Esophagus mucosa (tissue), 1 donor: ENCODE results near the gene HNRNPLL. TPM values are rescaled to one million over a fixed set of nuclear protein-coding genes. Genes with fewer than 3 reads are reported as not detected.
"Not testable (repeated sequence)": the region's sequence is repeated elsewhere in the genome, so short reads cannot be mapped to it uniquely, and the experiment has no call there.

ENCODE experiments used
- ATAC-seq: fragments of 200-7000 bp; cut with Tn5 transposase; one replicate; pipeline ENCODE4 v1.9.1; 2020
- total RNA-seq: library from RNA; stranded (reverse); gene quantifications from one replicate; pipeline ENCODE4 v1.2.4, GENCODE V29; 2023
- donor health status: DM: yes; HTN: yes; CAD: no.

Gene HNRNPLL
- 14.2 TPM for total RNA-seq

- ATAC-seq = peak; percentile 98
These were observed at the start of gene HNRNPLL for GRCh38 chr2:38602732-38603401. HNRNPLL (minus strand) TSS chr2:38602928; CDS start chr2:38602626, 302 bp downstream.

- ATAC-seq = no peak
These were observed 48.0 kb upstream of the HNRNPLL start for GRCh38 chr2:38650717-38651116.

DNA sequence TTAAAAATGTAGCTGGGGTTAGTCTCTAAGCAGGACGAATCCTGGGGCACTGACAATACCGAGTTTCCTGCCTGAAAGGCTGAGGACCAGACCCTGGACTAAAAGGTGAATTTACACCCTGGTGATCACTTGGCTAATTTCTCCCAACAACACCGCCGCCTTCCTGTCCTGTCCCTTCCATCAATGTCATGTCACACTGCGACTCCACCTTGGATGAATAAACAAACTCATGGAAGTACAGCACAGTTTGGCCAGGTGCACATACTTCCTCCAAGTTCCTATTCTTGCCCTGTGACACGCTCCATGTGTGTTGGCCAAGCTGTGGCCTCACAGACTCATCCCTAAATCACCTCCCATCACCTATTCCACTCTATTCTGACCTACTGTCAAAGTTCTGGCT, 47.3 kb upstream of the HNRNPLL start:
- ATAC-seq = no peak

GRCh38 chr2:38649176-38649728, 46.5 kb upstream of the HNRNPLL start:
- no peak for ATAC-seq

- ATAC-seq = peak; percentile 52
These were observed 45.5 kb upstream of the HNRNPLL start for GRCh38 chr2:38648107-38648761.

DNA sequence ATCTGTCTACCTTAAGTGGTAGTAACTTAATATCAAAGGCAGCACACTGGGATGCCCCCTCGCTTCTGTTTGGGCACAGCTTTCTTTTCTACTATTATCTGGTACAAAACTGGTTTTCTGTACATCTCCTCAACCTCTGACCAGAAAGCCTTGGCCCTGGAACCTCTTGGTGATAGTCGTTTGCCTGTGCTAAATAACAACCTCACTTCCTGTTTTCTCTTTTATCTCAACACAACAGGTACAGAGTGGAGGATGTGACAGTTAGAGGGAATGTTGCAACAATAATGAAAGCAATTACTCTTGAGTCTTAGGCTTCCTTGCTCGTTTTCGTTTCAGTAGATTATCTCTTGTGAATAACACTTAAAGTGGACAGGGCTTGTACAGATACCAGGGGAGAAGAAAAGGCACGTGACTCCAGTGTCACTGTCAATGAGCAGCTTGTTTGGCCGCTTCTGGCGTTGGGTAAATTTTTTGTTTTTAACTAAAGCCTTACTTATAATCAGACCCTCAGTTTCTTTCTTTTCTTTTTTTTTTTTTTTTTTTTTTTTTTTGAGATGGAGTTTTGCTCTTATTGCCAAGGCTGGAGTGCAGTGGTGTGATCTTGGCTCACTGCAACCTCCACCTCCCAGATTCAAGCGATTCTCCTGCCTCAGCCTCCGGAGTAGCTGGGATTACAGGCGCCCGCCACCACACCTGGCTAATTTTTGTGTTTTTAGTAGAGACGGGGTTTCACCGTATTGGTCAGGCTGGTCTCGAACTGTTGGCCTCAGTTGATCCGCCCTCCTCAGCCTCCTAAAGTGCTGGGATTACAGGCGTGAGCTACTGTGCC, 41.2 kb upstream of the HNRNPLL start:
- not testable (repeated sequence) for ATAC-seq

- no peak for ATAC-seq
These were observed 40.4 kb upstream of the HNRNPLL start for GRCh38 chr2:38643021-38643671.

- not testable (repeated sequence) for ATAC-seq
These were observed 39.8 kb upstream of the HNRNPLL start for GRCh38 chr2:38642373-38643017.

DNA sequence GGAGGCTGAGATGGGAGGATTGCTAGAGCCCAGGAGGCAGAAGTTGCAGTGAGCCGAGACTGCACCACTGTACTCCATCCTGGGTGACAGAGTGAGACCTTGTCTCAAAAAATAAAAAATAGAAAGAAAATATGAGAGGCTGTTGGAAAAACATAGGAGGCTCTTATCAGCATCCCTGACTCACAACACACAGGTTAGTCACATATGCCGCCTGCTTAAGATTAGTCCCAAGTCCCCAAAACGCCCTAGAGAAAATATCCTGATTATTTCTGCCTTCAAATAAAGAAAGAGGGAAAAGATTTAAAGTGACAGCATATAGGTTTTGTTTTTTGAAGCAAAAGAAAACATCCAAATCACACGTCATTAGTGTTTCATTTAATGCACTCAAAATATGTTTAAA, 33.3 kb upstream of the HNRNPLL start:
- ATAC-seq = no peak

GRCh38 chr2:38635139-38635538, 32.4 kb upstream of the HNRNPLL start:
- no peak for ATAC-seq

DNA sequence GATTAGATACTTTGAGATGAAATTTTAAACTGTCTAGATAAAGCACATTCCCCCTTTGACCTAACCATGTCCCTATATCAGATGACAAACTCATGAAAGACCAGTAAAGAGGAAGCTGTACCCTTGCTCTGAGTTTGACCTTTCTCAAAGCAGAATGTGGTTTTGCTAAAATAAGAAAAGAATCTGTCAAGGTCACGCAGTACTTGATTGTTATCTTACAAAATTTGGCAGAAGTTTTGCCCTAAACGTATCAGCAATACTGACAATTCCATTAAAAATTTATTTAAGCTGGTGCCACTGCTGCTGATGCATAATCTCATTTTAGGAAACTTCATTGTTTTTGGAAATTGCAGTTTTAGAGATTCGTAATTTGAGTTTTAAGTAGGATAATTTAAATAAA, 32.0 kb upstream of the HNRNPLL start:
- ATAC-seq = no peak

GRCh38 chr2:38633895-38634294, 31.2 kb upstream of the HNRNPLL start:
- ATAC-seq = no peak

DNA sequence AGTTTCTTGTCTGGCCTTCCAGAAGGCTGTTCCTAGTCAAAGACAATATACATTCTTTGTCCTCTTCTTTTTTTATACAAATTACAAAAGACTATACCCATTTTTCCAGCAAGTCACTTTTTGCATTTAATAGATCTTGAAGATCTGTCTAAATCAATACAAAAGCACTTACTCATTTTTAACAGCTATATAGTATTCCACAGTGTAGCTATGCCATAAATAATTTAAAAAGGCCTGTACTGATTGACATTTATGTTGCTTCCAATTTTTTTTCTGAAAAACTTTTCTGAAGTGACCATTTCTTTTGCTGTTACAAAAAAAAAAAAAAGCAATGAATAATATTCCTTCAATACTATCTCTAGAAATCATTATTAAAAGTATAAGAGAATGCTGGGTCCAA, 30.3 kb upstream of the HNRNPLL start:
- no peak for ATAC-seq

- ATAC-seq = no peak
These were observed 29.2 kb upstream of the HNRNPLL start for GRCh38 chr2:38631976-38632375.

- ATAC-seq = no peak
These were observed 27.0 kb upstream of the HNRNPLL start for GRCh38 chr2:38629684-38630083.

GRCh38 chr2:38627391-38627790, 24.7 kb upstream of the HNRNPLL start:
- ATAC-seq = no peak

- ATAC-seq = no peak
These were observed 23.8 kb upstream of the HNRNPLL start for GRCh38 chr2:38626326-38627035.

DNA sequence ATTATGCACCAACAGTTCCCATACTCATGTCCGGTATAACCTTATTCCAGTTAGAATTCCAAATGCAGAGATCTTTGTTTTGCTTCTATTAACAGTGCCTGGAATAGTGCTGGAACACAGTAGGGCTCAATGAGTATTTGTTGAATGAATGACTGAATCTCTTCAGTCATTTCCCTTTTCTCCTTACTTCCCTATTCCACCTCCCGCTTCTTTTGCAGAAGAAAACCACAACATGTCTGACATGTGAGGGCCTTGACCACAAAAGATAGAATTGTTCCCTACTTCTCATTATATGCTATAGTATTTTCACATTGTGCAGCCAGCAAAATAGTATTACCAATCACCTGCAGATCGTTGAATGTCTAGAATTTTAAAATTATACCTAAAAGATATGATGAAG, 19.5 kb upstream of the HNRNPLL start:
- ATAC-seq = no peak

DNA sequence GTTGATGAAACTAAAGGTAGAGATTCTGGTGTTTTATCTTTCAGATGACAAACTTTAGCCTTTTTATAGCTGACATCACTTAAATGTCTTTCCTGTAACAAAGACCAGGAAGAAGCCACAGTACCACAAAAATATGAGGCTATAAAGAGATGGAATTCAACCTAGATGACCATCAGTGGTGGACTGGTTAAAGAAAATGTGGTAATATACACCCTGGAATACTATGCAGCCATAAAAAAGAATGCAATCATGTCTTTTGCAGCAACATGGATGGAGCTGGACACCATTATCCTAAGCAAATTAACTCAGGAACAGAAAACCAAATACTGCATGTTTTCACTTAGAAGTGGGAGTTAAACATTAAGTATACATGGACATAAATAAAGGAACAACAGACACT, 18.3 kb upstream of the HNRNPLL start:
- ATAC-seq = no peak

GRCh38 chr2:38620282-38620977, 17.7 kb upstream of the HNRNPLL start:
- ATAC-seq = no peak
